Prostate gland (tissue), 2 donors: ENCODE results near the gene PKM. TPM values are rescaled to one million over a fixed set of nuclear protein-coding genes. Genes with fewer than 3 reads are reported as not detected.

Experiments
- DNase-seq: peaks from one replicate; pipeline ENCODE4 v3.0.0-alpha.2; 2019; ENCODE audit warnings: low spot score
- H3K27ac ChIP-seq, 2 donors: fragments of 200-600 bp; sonication (generic); 2 replicates each; pipeline ENCODE4 v1.5.1; 2017 to 2019
- H3K27me3 ChIP-seq: fragments of 200-600 bp; sonication (generic); replicated peaks from 2 replicates; pipeline ENCODE4 v1.5.1; 2019; ENCODE audit not compliant: insufficient read depth
- H3K36me3 ChIP-seq, 2 donors: fragments of 200-600 bp; sonication (generic); 1 replicate in 1 of 2; 2 replicates in 1 of 2; pipeline versions ENCODE4 v1.5.1 to v1.8.1; 2017 to 2019
- H3K4me1 ChIP-seq: fragments of 200-600 bp; sonication (generic); replicated peaks from 2 replicates; pipeline ENCODE4 v1.5.1; 2019
- H3K4me3 ChIP-seq, 2 donors: fragments of 200-600 bp; sonication (generic); 2 replicates each; pipeline ENCODE4 v1.5.1; 2017 to 2019
- H3K9me3 ChIP-seq: fragments of 200-600 bp; sonication (generic); 2 replicates; pipeline ENCODE4 v1.5.1; 2017
- POLR2A ChIP-seq: fragments of 450-650 bp; IDR thresholded peaks from one replicate; pipeline ENCODE4 v1.6.1; 2016; ENCODE audit warnings: antibody characterized with exemption, mild to moderate bottlenecking
- POLR2AphosphoS5 ChIP-seq: sonication (generic); formaldehyde crosslinking; IDR thresholded peaks from one replicate; pipeline ENCODE4 v1.6.1; 2017; ENCODE audit warnings: antibody characterized with exemption
- WGBS: methylation state at CpG from one replicate; pipeline ENCODE4 v1.1.5; 2018; 5-methylcytosine and 5-hydroxymethylcytosine counted together
- intact Hi-C: fragments of 100-400 bp; cut with DNase I; formaldehyde crosslinking; loops from one replicate; pipeline ENCODE4 v1.14.2; 2022
- total RNA-seq, 2 donors: library from RNA; depleted of rRNA; stranded (reverse); fragments of >200 nt; gene quantifications; one replicate each; pipeline ENCODE4 v1.1.0, GENCODE V29; 2016
- TF ChIP-seq, protein P1 (sequence below), 4 experiments: fragments of 200-600 bp in 2 of 4; fragments of 450-650 bp in 2 of 4; sonication (generic) in 2 of 4; IDR thresholded peaks; 1 replicate in 3 of 4; 2 replicates in 1 of 4; pipeline ENCODE4 v1.5.1; 2016 to 2019; ENCODE audit warnings: antibody characterized with exemption in 4 of 4, mild to moderate bottlenecking in 2 of 4, moderate library complexity in 2 of 4

The PKM gene
- total RNA-seq, 2 donors from 2014 or later = 470 to 513 TPM

DNA sequence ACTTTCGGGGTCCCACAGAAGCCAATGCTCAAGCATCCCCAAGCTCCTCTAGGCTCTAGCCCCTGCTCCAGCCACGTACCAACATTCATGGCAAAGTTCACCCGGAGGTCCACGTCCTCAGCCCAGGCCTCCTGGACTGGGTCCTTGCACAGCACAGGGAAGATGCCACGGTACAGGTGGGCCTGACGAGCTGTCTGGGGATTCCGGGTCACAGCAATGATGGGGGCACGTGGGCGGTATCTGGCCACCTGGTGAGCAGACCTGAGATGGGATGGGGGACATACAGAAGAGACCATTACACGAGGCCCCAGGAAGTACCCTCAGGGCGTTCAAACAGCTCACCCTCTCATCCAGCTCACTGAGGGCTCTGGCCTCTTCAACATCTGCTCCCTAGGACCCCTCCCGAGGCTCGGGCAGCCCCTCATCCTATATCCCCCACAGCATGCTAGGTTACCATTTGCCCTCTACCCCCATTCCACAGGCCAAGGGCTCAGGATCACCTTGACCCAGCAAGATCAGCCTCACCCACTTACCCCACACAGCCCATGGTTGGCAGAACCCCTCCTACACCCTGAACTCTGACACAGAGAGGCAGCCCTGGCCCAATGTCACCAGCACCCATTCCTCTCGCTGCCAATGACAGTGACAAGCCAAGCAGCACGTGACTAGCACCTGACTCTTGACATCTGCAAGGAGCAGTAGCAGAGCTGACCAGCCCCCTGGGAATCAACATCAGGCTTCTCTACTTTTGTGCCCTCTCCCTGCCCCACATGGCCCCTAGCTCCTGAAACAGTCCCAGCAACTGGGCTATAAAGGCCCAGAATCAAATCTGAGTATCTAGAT lies 30.4 kb downstream of the PKM start:
- H3K27me3 ChIP-seq = no peaks in the 10 kb centered on the region
- H3K9me3 ChIP-seq = no peaks in the 10 kb centered on the region
- H3K27ac ChIP-seq = no peak overlapping the region
- no peaks in the 10 kb centered on the region for H3K4me1 ChIP-seq
- intact Hi-C loops = loop anchor here (5.0 kb wide), 1 partner anchor 72 kb away; the partner anchor contains the start of gene PARP6
- no peak for DNase-seq
- H3K4me3 ChIP-seq = no peak overlapping the region
- H3K36me3 ChIP-seq = peaks cover 13 to 23% of the 10 kb centered on the region in 2 donors
- 84% methylated on average over 15 of the region's 15 CpGs for WGBS
- no peak for TF ChIP-seq POLR2A
- TF ChIP-seq POLR2AphosphoS5 = no peak
- TF ChIP-seq, protein P1, sequence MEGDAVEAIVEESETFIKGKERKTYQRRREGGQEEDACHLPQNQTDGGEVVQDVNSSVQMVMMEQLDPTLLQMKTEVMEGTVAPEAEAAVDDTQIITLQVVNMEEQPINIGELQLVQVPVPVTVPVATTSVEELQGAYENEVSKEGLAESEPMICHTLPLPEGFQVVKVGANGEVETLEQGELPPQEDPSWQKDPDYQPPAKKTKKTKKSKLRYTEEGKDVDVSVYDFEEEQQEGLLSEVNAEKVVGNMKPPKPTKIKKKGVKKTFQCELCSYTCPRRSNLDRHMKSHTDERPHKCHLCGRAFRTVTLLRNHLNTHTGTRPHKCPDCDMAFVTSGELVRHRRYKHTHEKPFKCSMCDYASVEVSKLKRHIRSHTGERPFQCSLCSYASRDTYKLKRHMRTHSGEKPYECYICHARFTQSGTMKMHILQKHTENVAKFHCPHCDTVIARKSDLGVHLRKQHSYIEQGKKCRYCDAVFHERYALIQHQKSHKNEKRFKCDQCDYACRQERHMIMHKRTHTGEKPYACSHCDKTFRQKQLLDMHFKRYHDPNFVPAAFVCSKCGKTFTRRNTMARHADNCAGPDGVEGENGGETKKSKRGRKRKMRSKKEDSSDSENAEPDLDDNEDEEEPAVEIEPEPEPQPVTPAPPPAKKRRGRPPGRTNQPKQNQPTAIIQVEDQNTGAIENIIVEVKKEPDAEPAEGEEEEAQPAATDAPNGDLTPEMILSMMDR (IDR thresholded peaks at IDR 0.05) = no peak

DNA sequence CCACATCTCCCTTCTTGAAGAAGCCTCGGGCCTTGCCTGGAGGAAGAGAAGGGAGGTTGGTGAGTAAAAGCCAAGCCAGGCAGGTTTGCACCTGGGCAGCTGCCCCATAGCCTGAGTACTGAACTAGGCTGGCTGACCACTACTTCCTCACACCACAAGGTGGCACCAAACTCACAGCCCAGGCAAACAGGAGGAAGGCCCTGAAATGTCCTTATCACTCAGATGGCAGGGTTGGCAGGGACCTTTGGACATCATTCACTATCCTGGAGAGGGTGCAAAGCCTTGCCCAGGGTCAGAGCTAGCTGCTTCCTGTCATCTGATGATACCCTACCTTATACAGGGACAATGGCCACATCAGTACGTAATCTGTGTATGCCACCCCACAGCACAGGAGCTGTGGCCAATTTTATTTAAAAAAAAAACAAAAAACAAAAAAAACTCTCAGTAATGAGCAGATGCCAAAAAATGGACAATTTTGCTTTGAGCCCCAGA lies 31.2 kb downstream of the PKM start:
- H3K27ac ChIP-seq = no peak overlapping the region
- DNase-seq = peak; percentile 87
- WGBS = 58% methylated on average over 2 of the region's 2 CpGs
- H3K27me3 ChIP-seq = no peaks in the 10 kb centered on the region
- H3K9me3 ChIP-seq = no peaks in the 10 kb centered on the region
- peaks cover 13 to 16% of the 10 kb centered on the region in 2 donors for H3K36me3 ChIP-seq
- intact Hi-C loops = loop anchor here (5.0 kb wide), 2 partner anchors 33 to 73 kb away; partner anchors contain the start of genes PARP6 and PKM
- TF ChIP-seq POLR2AphosphoS5 (peak; percentile 80), POLR2A (no peak)
- TF ChIP-seq, protein P1 (IDR thresholded peaks at IDR 0.05) = peak; percentile 64 to 94 (median 88)
- no peak overlapping the region for H3K4me3 ChIP-seq
- no peaks in the 10 kb centered on the region for H3K4me1 ChIP-seq

DNA sequence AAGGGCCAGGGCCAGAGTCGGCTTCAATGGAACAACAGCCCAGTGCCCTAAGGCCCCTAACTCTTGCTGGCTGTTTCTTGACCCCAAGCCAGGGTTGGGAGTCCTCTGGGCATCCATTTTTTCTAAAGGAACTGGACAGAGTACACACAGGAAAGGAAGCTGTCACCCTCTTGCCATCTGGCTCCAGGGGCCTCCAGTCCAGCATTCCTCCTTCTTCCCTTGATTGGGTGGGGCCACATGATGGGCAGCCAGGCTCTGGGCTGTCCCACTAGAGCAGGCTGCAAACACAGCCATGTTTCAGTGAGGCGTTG lies 31.8 kb downstream of the PKM start:
- no peaks in the 10 kb centered on the region for H3K9me3 ChIP-seq
- no peak overlapping the region for H3K27ac ChIP-seq
- no peaks in the 10 kb centered on the region for H3K4me1 ChIP-seq
- intact Hi-C loops = loop anchor here (5.0 kb wide), 1 partner anchor 33 kb away; the partner anchor contains the start of gene PKM
- 73% methylated on average over 2 of the region's 2 CpGs for WGBS
- H3K27me3 ChIP-seq = no peaks in the 10 kb centered on the region
- H3K36me3 ChIP-seq = peaks cover 13 to 16% of the 10 kb centered on the region in 2 donors
- no peak overlapping the region for H3K4me3 ChIP-seq
- DNase-seq = no peak
- TF ChIP-seq POLR2A (no peak), POLR2AphosphoS5 (no peak)
- TF ChIP-seq, protein P1 (IDR thresholded peaks at IDR 0.05) = no peak

DNA sequence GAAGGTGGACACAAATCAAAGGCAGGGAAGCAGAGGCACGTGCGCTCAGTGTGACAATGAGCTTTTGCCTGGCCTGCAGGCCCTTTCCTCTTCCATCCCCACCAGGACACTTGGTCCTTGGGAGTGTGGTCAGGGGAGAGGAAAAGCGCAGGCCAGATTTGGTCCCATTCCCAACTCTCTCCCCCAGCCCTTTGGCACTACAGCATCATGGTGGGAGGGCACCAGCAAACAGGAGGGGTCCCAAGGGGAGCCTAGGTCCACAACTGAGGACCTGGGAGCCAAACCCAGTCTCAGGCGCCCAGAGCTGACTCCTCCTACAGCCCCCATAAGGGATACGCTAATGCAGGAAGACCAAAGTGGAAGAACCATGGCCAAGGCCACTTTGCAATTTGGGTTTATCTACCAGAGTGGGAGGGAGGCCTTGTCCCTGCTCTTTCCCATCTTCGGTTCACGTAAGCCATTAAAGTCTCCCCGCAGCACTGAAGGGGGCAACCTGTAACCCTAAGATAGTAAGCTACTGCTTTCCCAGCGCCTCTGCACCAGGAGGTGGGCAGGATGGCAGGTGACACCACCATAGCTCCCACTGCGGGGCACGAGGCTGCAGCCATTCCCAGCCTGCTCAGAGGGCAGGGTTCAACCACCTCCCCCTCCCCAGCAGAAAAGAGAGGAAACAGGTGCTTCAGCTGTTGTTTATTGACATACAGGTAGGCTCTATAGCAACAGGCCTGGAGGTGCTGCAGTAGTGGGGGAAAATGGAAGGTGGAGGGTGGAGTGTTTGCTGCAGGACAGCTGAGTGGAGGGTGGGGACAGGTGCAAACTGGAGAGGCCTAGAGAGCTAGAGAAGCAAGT lies 32.4 kb downstream of the PKM start:
- WGBS = 67% methylated on average over 11 of the region's 11 CpGs
- no peak overlapping the region for H3K4me3 ChIP-seq
- intact Hi-C loops = loop anchor here (5.0 kb wide), 1 partner anchor 34 kb away; the partner anchor contains the start of gene PKM

More for the DNA sequence above, 32.4 kb downstream of the PKM start:
- no peaks in the 10 kb centered on the region for H3K4me1 ChIP-seq
- no peaks in the 10 kb centered on the region for H3K9me3 ChIP-seq
- H3K36me3 ChIP-seq = peaks cover 13 to 15% of the 10 kb centered on the region in 2 donors
- TF ChIP-seq, protein P1 (IDR thresholded peaks at IDR 0.05) = no peak
- TF ChIP-seq POLR2A = no peak
- no peak for TF ChIP-seq POLR2AphosphoS5
- H3K27me3 ChIP-seq = no peaks in the 10 kb centered on the region
- DNase-seq = no peak
- H3K27ac ChIP-seq = no peak overlapping the region
